HFFc6 (cell line): Measurements from ENCODE around the gene CDK12. TPM values are rescaled to one million over a fixed set of nuclear protein-coding genes. Genes with fewer than 3 reads are reported as not detected.
A peak's percentile ranks its signal among the peaks of the same experiment; 100 is the strongest.

Experiments used
- DNase-seq: peaks from one replicate; pipeline ENCODE4 v3.0.0-alpha.2; 2018
- H3K27ac Mint-ChIP-seq: 2 replicates; pipeline ENCODE4 v1.8.0; 2020; ENCODE audit warnings: mild to moderate bottlenecking, mixed read lengths
- H3K27me3 Mint-ChIP-seq: 2 replicates; pipeline ENCODE4 v1.8.0; 2021; ENCODE audit warnings: mild to moderate bottlenecking, moderate library complexity, mixed read lengths; ENCODE audit not compliant: insufficient read depth
- H3K36me3 Mint-ChIP-seq: 2 replicates; pipeline ENCODE4 v1.8.0; 2021; ENCODE audit warnings: low read depth, mixed read lengths
- H3K4me1 Mint-ChIP-seq: 2 replicates; pipeline ENCODE4 v1.8.0; 2020; ENCODE audit warnings: low read depth, mixed read lengths
- H3K4me3 Mint-ChIP-seq: 2 replicates; pipeline ENCODE4 v1.8.0; 2020; ENCODE audit warnings: mild to moderate bottlenecking, moderate library complexity, mixed read lengths
- H3K9me3 Mint-ChIP-seq: 2 replicates; pipeline ENCODE4 v1.8.0; 2020; ENCODE audit warnings: mild to moderate bottlenecking, mixed read lengths
- total RNA-seq, 6 experiments: library from RNA; stranded (reverse); fragmentation: NEBNext Ultra II Directional; extraction: Animal tissue kit (Norgen Biotek cat#: 25700); gene quantifications; 2 replicates in 1 of 6; 3 replicates in 5 of 6; pipeline ENCODE4 v1.2.3, GENCODE V29; 2021
- TF ChIP-seq, protein P1 (sequence below): fragments of 200-600 bp; sonication (generic); IDR thresholded peaks from 2 replicates; pipeline ENCODE4 v1.5.0; 2021; ENCODE audit warnings: antibody characterized with exemption, mild to moderate bottlenecking

The CDK12 gene
- total RNA-seq, 6 experiments from 2014 or later, result 42.2 to 48.5 (median 44.1) TPM

- H3K9me3 Mint-ChIP-seq, result no peaks in the 10 kb centered on the region
- DNase-seq, result no peak
- TF ChIP-seq, protein P1, sequence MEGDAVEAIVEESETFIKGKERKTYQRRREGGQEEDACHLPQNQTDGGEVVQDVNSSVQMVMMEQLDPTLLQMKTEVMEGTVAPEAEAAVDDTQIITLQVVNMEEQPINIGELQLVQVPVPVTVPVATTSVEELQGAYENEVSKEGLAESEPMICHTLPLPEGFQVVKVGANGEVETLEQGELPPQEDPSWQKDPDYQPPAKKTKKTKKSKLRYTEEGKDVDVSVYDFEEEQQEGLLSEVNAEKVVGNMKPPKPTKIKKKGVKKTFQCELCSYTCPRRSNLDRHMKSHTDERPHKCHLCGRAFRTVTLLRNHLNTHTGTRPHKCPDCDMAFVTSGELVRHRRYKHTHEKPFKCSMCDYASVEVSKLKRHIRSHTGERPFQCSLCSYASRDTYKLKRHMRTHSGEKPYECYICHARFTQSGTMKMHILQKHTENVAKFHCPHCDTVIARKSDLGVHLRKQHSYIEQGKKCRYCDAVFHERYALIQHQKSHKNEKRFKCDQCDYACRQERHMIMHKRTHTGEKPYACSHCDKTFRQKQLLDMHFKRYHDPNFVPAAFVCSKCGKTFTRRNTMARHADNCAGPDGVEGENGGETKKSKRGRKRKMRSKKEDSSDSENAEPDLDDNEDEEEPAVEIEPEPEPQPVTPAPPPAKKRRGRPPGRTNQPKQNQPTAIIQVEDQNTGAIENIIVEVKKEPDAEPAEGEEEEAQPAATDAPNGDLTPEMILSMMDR, result no peak
- peaks cover 23% of the 10 kb centered on the region for H3K36me3 Mint-ChIP-seq
- H3K27me3 Mint-ChIP-seq, result no peaks in the 10 kb centered on the region
- H3K4me3 Mint-ChIP-seq, result no peak overlapping the region
- H3K4me1 Mint-ChIP-seq, result no peaks in the 10 kb centered on the region
- no peak overlapping the region for H3K27ac Mint-ChIP-seq
Measured at GRCh38 chr17:39517224-39517623, 55.9 kb downstream of the CDK12 start.

DNA sequence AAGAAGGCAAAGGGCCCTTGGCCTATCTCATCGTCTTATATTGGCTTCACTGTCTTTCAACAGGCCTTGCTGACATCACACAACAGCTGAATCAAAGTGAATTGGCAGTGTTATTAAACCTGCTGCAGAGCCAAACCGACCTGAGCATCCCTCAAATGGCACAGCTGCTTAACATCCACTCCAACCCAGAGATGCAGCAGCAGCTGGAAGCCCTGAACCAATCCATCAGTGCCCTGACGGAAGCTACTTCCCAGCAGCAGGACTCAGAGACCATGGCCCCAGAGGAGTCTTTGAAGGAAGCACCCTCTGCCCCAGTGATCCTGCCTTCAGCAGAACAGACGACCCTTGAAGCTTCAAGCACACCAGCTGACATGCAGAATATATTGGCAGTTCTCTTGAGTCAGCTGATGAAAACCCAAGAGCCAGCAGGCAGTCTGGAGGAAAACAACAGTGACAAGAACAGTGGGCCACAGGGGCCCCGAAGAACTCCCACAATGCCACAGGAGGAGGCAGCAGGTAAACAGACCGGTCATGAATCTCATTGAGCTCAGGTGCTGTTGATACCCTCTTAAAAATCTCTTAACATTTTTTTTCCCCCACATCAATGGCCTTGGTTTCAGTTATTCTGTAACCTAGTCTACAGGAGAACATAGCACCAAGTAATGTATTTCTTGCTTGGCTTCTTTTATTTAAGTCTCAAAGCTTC is 64.7 kb downstream of the CDK12 start:
- Mint-ChIP-seq H3K4me3 (no peak overlapping the region), H3K4me1 (no peaks in the 10 kb centered on the region), H3K27me3 (no peaks in the 10 kb centered on the region), H3K27ac (no peak overlapping the region), H3K36me3 (peaks cover 28% of the 10 kb centered on the region; the same call in 1 of the 2 replicates), H3K9me3 (no peaks in the 10 kb centered on the region)
- no peak for DNase-seq
- TF ChIP-seq, protein P1, result no peak

- no peaks in the 10 kb centered on the region for H3K27me3 Mint-ChIP-seq
- no peak overlapping the region for H3K4me3 Mint-ChIP-seq
- H3K27ac Mint-ChIP-seq, result no peak overlapping the region
- H3K36me3 Mint-ChIP-seq, result peaks cover 35% of the 10 kb centered on the region
- TF ChIP-seq, protein P1, result peak; percentile 72
- no peak for DNase-seq
- peaks cover 4% of the 10 kb centered on the region; the same call in 1 of the 2 replicates for H3K4me1 Mint-ChIP-seq
- no peaks in the 10 kb centered on the region for H3K9me3 Mint-ChIP-seq
Measured at GRCh38 chr17:39527220-39527813, 66.0 kb downstream of the CDK12 start.

GRCh38 chr17:39529455-39529854 is 68.2 kb downstream of the CDK12 start:
- Mint-ChIP-seq H3K4me3 (no peak overlapping the region), H3K36me3 (peaks cover 28% of the 10 kb centered on the region), H3K27ac (no peak overlapping the region), H3K9me3 (no peaks in the 10 kb centered on the region), H3K4me1 (peaks cover 4% of the 10 kb centered on the region; the same call in 1 of the 2 replicates), H3K27me3 (no peaks in the 10 kb centered on the region)
- TF ChIP-seq, protein P1, result no peak
- DNase-seq, result no peak

DNA sequence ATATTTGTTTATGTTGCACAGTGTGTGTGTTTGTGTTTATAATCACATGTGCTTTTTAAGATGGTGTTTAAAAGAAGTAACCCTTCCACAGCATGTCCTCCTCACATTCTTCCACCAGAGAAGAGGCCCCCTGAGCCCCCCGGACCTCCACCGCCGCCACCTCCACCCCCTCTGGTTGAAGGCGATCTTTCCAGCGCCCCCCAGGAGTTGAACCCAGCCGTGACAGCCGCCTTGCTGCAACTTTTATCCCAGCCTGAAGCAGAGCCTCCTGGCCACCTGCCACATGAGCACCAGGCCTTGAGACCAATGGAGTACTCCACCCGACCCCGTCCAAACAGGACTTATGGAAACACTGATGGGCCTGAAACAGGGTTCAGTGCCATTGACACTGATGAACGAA is 69.2 kb downstream of the CDK12 start:
- TF ChIP-seq, protein P1, result no peak
- peaks cover 17% of the 10 kb centered on the region for H3K36me3 Mint-ChIP-seq
- H3K4me1 Mint-ChIP-seq, result peaks cover 4% of the 10 kb centered on the region; the same call in 1 of the 2 replicates
- no peak overlapping the region for H3K4me3 Mint-ChIP-seq
- H3K9me3 Mint-ChIP-seq, result no peaks in the 10 kb centered on the region
- no peaks in the 10 kb centered on the region for H3K27me3 Mint-ChIP-seq
- no peak overlapping the region for H3K27ac Mint-ChIP-seq
- no peak for DNase-seq
